Right lobe of liver (tissue), 4 donors: ENCODE measurements around the gene VSNL1.

Source experiments
- POLR2A ChIP-seq: fragments of 450-650 bp; IDR thresholded peaks from one replicate; pipeline ENCODE4 v1.6.1; 2017; ENCODE audit warnings: antibody characterized with exemption, mild to moderate bottlenecking
- TF ChIP-seq, protein P1 (sequence below), 4 donors: fragments of 200-600 bp in 3 of 4; fragments of 450-650 bp in 1 of 4; IDR thresholded peaks; one replicate each; pipeline versions ENCODE4 v1.5.1 to v1.8.0; 2016 to 2022; ENCODE audit warnings: antibody characterized with exemption in 4 of 4, mild to moderate bottlenecking in 2 of 4
- donor health status: DM: no; HTN: no; CAD: no.
- donor health status: DM: no; HTN: no; CAD: no.
- donor health status: DM: no; HTN: yes; CAD: no.

DNA sequence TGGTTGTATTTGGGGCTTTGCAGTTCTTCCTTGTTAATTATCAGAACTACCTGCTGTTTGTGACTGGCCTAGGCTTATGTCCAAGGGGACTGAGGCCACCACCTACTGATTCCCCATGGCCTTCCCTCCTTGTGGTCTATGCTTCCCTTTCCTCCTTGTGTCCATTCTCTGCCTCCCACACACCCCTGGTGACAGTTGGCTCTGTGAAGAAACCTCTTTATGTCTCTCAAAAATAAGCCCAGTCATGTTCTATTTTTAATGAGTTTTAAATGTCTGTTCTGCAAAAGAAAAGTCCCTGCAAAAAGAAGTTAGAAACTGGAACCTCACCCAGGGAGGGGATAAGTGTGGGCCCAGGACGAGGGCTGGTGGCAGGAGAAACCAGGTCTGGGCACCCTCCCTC, 108.1 kb downstream of the VSNL1 start:
- TF ChIP-seq, protein P1, sequence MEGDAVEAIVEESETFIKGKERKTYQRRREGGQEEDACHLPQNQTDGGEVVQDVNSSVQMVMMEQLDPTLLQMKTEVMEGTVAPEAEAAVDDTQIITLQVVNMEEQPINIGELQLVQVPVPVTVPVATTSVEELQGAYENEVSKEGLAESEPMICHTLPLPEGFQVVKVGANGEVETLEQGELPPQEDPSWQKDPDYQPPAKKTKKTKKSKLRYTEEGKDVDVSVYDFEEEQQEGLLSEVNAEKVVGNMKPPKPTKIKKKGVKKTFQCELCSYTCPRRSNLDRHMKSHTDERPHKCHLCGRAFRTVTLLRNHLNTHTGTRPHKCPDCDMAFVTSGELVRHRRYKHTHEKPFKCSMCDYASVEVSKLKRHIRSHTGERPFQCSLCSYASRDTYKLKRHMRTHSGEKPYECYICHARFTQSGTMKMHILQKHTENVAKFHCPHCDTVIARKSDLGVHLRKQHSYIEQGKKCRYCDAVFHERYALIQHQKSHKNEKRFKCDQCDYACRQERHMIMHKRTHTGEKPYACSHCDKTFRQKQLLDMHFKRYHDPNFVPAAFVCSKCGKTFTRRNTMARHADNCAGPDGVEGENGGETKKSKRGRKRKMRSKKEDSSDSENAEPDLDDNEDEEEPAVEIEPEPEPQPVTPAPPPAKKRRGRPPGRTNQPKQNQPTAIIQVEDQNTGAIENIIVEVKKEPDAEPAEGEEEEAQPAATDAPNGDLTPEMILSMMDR (IDR thresholded peaks at IDR 0.05), result no peak
- TF ChIP-seq POLR2A, result no peak
